Stimulated activated naive CD8-positive, alpha-beta T cell treated with anti-CD3 and anti-CD28 coated beads, Interleukin-15, Interleukin-2, amounts not matched to agents 100 ng/mL and 50 ng/mL, for 24 hours (primary cell): ENCODE results near the gene RTEL1.

ENCODE experiments used
- H3K27ac Mint-ChIP-seq: one replicate; pipeline ENCODE4 v1.8.0; 2021; ENCODE audit warnings: mild to moderate bottlenecking, mixed read lengths
- H3K27me3 Mint-ChIP-seq: one replicate; pipeline ENCODE4 v1.8.0; 2021; ENCODE audit warnings: mixed read lengths
- H3K36me3 Mint-ChIP-seq: one replicate; pipeline ENCODE4 v1.8.0; 2021; ENCODE audit warnings: low read depth, mixed read lengths
- H3K4me1 Mint-ChIP-seq: one replicate; pipeline ENCODE4 v1.8.0; 2021; ENCODE audit warnings: low read depth, mixed read lengths
- H3K4me3 Mint-ChIP-seq: one replicate; pipeline ENCODE4 v1.8.0; 2021; ENCODE audit warnings: mild to moderate bottlenecking, mixed read lengths
- H3K9me3 Mint-ChIP-seq: one replicate; pipeline ENCODE4 v1.8.0; 2021; ENCODE audit warnings: mixed read lengths

RTEL1 gene

GRCh38 chr20:63736893-63737694, 79.0 kb downstream of the RTEL1 start:
- Mint-ChIP-seq H3K27ac (no peak overlapping the region), H3K4me3 (peak overlapping the region; percentile 63), H3K9me3 (no peaks in the 10 kb centered on the region), H3K36me3 (peaks cover 4% of the 10 kb centered on the region), H3K27me3 (no peaks in the 10 kb centered on the region), H3K4me1 (peaks cover 25% of the 10 kb centered on the region)

- Mint-ChIP-seq H3K9me3 (no peaks in the 10 kb centered on the region), H3K4me3 (no peak overlapping the region), H3K4me1 (peaks cover 25% of the 10 kb centered on the region), H3K27me3 (no peaks in the 10 kb centered on the region), H3K27ac (no peak overlapping the region), H3K36me3 (peaks cover 4% of the 10 kb centered on the region)
Observed at GRCh38 chr20:63737695-63737944, 79.5 kb downstream of the RTEL1 start.

GRCh38 chr20:63737945-63738686, 80.0 kb downstream of the RTEL1 start:
- H3K4me3 Mint-ChIP-seq = no peak overlapping the region
- H3K36me3 Mint-ChIP-seq = peaks cover 4% of the 10 kb centered on the region
- no peaks in the 10 kb centered on the region for H3K27me3 Mint-ChIP-seq
- H3K27ac Mint-ChIP-seq = no peak overlapping the region
- H3K9me3 Mint-ChIP-seq = no peaks in the 10 kb centered on the region
- H3K4me1 Mint-ChIP-seq = peaks cover 25% of the 10 kb centered on the region

DNA sequence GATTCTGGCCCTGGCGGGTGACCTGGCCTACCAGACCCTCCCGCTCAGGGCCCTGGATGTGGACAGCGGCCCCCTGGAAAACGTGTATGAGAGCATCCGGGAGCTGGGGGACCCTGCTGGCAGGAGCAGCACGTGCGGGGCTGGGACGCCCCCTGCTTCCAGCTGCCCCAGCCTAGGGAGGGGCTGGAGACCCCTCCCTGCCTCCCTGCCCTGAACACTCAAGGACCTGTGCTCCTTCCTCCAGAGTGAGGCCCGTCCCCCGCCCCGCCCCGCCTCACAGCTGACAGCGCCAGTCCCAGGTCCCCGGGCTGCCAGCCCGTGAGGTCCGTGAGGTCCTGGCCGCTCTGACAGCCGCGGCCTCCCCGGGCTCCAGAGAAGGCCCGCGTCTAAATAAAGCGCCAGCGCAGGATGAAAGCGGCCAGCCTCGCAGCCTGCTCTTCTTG, 80.6 kb downstream of the RTEL1 start:
- Mint-ChIP-seq H3K4me1 (peaks cover 25% of the 10 kb centered on the region), H3K36me3 (peaks cover 4% of the 10 kb centered on the region), H3K27me3 (no peaks in the 10 kb centered on the region), H3K27ac (no peak overlapping the region), H3K9me3 (no peaks in the 10 kb centered on the region), H3K4me3 (no peak overlapping the region)

GRCh38 chr20:63739130-63740069, 81.3 kb downstream of the RTEL1 start, which contains the start of gene SLC2A4RG:
Gene SLC2A4RG, plus strand, starts transcription at chr20:63739776. Its CDS starts 137 bp downstream, at chr20:63739913.
- Mint-ChIP-seq H3K4me1 (peaks cover 20% of the 10 kb centered on the region), H3K4me3 (no peak within 1 kb of the TSS), H3K36me3 (peaks cover 4% of the 10 kb centered on the region), H3K27ac (no peak within 1 kb of the TSS), H3K9me3 (no peaks in the 10 kb centered on the region), H3K27me3 (no peaks in the 10 kb centered on the region)

DNA sequence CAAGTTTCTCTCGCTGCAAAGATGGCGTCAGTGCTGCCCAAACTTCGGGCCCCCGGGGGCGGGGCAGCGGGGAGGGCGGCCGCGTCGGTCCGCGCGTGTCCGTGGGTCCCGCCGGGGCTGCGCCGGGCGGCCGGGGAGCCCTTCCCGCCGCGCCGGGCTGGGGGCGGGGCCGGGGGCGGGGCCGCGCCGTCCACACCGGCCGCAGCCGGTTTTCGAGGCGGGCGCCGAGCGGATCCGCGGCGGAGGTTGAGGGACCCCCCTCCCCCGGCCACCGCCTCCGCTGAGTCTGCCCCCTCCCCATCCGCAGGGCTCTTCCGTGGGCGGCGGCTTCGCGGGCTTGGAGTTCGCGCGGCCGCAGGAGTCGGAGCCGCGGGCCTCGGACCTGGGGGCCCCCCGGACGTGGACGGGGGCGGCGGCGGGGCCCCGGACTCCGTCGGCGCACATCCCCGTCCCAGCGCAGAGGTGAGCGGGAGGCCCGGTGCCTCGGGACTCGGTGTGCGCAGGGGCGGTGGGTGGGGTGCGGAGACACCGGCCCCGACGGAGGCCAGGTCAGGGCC, 82.0 kb downstream of the RTEL1 start:
- H3K27ac Mint-ChIP-seq = no peak overlapping the region
- no peak overlapping the region for H3K4me3 Mint-ChIP-seq
- no peaks in the 10 kb centered on the region for H3K9me3 Mint-ChIP-seq

DNA sequence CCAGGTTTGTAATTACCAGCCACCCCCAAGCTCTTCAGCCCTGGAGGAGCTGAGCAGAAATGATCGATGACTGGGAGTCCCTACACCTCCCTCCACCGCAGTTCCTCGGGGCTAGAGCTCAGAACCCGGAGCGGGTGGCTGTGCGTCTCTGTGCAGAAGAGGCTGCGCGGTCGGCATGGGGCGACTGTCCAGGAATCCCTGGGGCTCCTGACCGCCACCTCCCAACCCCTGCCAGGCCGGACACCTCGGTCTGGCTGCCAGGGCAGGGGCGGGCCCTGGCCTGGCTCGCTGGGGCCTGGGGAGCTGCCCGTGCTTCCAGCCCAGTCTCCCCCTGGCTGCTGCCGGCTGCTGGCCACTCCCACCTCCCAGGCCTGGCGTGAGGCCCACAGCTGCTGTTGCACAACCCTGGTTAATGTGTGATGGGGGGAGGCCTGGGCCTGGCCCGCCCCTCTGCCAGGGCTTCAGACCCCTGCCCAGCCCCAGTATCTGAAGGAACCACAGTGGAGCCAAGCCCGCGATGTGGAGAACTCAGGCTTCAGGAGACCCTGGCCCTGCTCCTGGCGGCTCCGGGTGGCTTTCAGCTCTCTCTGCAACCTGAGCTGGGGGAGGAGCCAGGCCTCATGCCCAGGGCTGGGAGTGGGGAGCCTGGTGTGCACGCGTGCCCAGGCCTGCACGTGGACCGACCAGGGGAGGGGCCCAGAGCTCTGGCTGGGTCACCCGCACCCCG, 82.7 kb downstream of the RTEL1 start:
- Mint-ChIP-seq H3K4me3 (no peak overlapping the region), H3K27me3 (no peaks in the 10 kb centered on the region), H3K36me3 (peaks cover 4% of the 10 kb centered on the region), H3K4me1 (peaks cover 15% of the 10 kb centered on the region), H3K9me3 (no peaks in the 10 kb centered on the region), H3K27ac (no peak overlapping the region)

More for the DNA sequence above, 82.0 kb downstream of the RTEL1 start:
- Mint-ChIP-seq H3K4me1 (peaks cover 20% of the 10 kb centered on the region), H3K27me3 (no peaks in the 10 kb centered on the region), H3K36me3 (peaks cover 4% of the 10 kb centered on the region)

GRCh38 chr20:63741354-63741675, 83.2 kb downstream of the RTEL1 start:
- Mint-ChIP-seq H3K4me3 (no peak overlapping the region), H3K36me3 (no peaks in the 10 kb centered on the region), H3K27ac (no peak overlapping the region), H3K9me3 (no peaks in the 10 kb centered on the region), H3K27me3 (no peaks in the 10 kb centered on the region), H3K4me1 (peaks cover 9% of the 10 kb centered on the region)

GRCh38 chr20:63741676-63742380, 83.7 kb downstream of the RTEL1 start:
- H3K27ac Mint-ChIP-seq = no peak overlapping the region
- no peaks in the 10 kb centered on the region for H3K9me3 Mint-ChIP-seq
- no peak overlapping the region for H3K4me3 Mint-ChIP-seq
- no peaks in the 10 kb centered on the region for H3K36me3 Mint-ChIP-seq
- H3K4me1 Mint-ChIP-seq = peaks cover 4% of the 10 kb centered on the region
- no peaks in the 10 kb centered on the region for H3K27me3 Mint-ChIP-seq

DNA sequence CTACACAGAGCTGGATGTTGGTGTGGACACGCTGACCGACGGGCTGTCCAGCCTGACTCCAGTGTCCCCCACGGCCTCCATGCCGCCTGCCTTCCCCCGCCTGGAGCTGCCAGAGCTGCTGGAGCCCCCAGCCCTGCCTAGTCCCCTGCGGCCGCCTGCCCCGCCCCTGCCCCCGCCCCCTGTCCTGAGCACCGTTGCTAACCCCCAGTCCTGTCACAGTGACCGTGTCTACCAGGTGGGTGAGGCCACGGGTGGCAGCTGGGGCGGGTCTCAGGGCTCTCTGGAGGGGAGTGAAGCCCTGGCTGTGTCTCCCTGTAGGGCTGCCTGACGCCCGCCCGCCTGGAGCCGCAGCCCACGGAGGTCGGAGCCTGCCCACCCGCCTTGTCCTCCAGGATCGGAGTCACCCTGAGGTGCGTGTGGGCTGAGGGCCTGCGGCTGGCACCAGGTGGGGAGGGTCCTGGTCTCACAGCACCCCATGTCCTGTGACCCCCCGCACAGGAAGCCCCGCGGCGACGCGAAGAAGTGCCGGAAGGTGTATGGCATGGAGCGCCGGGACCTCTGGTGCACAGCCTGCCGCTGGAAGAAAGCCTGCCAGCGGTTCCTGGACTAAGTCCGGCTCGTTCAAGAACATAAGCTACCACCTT, 84.4 kb downstream of the RTEL1 start:
- Mint-ChIP-seq H3K4me1 (no peaks in the 10 kb centered on the region), H3K27me3 (no peaks in the 10 kb centered on the region), H3K4me3 (no peak overlapping the region), H3K9me3 (no peaks in the 10 kb centered on the region), H3K27ac (no peak overlapping the region), H3K36me3 (no peaks in the 10 kb centered on the region)

- Mint-ChIP-seq H3K4me1 (no peaks in the 10 kb centered on the region), H3K27me3 (no peaks in the 10 kb centered on the region), H3K36me3 (no peaks in the 10 kb centered on the region), H3K9me3 (no peaks in the 10 kb centered on the region), H3K4me3 (no peak overlapping the region), H3K27ac (no peak overlapping the region)
Observed at GRCh38 chr20:63743210-63743970, 85.3 kb downstream of the RTEL1 start.

DNA sequence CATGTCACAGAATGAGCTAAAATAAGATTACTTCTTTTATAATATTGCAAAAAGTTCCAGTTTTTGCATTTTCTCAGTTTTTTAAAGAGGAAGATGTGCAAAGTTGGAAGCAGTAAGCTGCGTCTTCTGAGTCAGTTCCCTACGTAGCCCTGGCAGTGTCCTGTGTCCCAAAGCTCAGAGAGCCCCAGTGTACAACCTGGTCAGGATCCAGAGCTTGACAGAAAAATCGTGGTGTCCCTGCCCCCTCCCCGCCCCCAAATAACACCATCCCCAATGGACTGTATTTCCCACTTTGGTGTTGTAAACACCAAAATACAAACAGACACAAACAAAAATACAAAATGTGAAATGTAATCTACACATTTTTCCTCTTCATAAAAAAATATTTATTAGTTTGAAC, 86.0 kb downstream of the RTEL1 start:
- H3K27me3 Mint-ChIP-seq = no peaks in the 10 kb centered on the region
- no peaks in the 10 kb centered on the region for H3K36me3 Mint-ChIP-seq
- H3K4me1 Mint-ChIP-seq = no peaks in the 10 kb centered on the region
- no peak overlapping the region for H3K27ac Mint-ChIP-seq
- no peak overlapping the region for H3K4me3 Mint-ChIP-seq
- no peaks in the 10 kb centered on the region for H3K9me3 Mint-ChIP-seq
